Measurements from ENCODE around the gene PLCD3. TPM values are rescaled to one million over a fixed set of nuclear protein-coding genes. Genes with fewer than 3 reads are reported as not detected.
A peak's percentile ranks its signal among the peaks of the same experiment; 100 is the strongest.

PLCD3 gene
- polyA plus RNA-seq, 6 donors from 2014 or later: not detected

DNA sequence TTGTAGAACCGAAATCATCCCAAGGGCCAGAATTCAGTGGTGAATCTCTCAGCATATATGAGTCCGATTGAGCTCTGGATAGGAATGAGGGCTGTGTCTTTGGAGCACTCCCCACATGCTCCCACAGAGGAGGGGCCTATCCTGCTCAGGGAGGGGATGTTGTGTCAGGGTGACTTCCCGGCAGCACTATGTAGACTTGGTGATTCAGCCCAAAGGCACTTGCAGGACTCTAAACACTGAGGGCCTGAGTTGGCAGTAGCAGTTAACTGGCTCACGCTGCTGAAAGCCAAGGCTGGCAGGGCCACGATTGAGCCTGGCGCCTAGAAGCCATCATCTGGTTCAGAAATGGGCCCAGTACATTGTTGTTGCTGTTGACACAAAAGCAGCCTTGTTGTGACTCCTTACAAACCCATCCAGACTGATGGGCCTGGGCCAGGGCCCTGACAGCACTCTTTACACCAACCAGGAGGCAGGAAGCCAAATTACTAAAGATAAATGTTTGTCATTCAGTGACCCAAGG, 39.3 kb downstream of the PLCD3 start:
- Mint-ChIP-seq H3K4me3 (peak overlapping the region in 1 of 8 donors; percentile 63), H3K36me3 (peaks cover 20 to 34% of the 10 kb centered on the region in 2 donors), H3K9me3 (no peaks in the 10 kb centered on the region), H3K27me3 (no peaks in the 10 kb centered on the region), H3K4me1 (peaks cover 0 to 8% (median 2%) of the 10 kb centered on the region in 3 donors), H3K27ac (no peak overlapping the region)
- DNase-seq: no peak
- ATAC-seq (ENCODE audit: low read depth in 2 of 2): no peak

DNA sequence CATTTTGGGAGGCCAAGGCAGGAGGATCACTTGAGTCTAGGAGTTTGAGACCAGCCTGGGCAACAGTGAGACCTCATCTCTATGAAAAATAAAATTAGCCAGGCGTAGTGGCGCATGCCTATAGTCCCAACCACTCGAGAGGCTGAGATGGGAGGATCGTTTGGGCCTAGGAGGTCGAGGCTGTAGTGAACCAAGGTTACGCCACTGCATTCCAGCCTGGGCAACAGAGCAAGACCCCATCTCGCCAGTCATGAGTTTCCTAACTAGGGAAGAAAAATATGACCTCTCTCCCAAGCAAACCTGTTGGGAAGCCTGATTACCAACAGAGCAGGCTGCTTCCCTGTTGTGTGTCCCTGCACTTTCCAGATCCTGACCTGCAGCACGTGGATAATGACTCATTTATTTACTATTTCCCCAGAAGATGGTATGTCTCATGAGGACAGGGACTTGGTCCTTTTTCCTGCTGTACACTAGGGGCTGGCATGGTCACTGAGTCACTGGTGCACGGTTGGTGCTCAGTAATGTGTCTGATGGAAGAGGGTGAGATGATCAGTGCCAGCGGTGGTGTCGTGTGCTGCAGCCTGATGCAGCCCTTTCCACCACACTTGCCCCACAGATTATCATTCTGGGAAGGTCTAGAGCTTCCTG, 40.4 kb downstream of the PLCD3 start:
- Mint-ChIP-seq H3K36me3 (peaks cover 25 to 29% of the 10 kb centered on the region in 2 donors), H3K9me3 (no peaks in the 10 kb centered on the region), H3K4me1 (peaks cover 0 to 8% (median 0%) of the 10 kb centered on the region in 3 donors), H3K27ac (peak overlapping the region in 1 of 6 donors; percentile 12), H3K27me3 (no peaks in the 10 kb centered on the region), H3K4me3 (no peak overlapping the region)
- ATAC-seq (ENCODE audit: low read depth in 2 of 2): no peak
- no peak for DNase-seq

DNA sequence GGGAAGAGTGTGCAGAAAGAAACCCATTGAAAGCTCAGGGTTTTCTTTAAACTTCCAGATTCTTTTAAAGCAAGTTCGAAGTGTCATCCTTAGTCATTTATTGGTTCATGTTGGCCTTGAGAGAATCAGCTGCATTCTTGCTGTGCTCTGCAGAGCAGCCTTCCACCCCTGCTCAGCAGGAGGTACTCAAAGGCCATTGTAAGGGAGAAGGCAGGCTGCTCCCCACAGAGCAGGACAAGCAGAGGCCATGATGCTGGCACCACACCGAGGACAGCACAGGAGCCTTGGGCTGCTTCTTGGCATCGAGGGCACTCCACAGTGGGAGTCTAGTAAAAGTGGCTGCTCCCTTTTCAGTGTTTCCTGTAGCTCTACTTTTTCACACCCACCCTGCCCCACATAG, 41.6 kb downstream of the PLCD3 start:
- H3K27ac Mint-ChIP-seq: peak overlapping the region in 2 of 6 donors; percentile 36 to 54
- H3K9me3 Mint-ChIP-seq: no peaks in the 10 kb centered on the region
- H3K36me3 Mint-ChIP-seq: peaks cover 18 to 19% of the 10 kb centered on the region in 2 donors

DNA sequence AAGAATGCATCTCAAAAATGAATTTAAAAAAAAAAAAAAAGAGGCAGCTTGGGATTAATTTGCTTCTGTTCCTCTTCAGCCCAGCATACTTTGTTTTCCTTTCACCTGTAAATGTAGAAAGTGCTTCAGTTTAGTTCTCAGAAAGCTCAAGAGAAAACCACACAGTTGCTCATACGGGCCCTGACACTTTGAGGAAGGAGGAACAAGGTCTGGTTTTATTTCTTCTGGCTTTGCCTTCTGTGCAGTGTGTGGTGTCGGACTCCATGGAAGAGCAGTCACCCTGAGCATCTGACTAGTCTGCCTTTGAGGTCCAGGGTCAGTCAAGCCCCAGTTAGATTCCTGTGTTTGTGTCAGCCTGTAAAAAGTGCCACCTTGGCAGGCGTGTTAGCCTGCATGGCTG, 43.6 kb downstream of the PLCD3 start:
- Mint-ChIP-seq H3K9me3 (no peaks in the 10 kb centered on the region), H3K36me3 (peaks cover 18 to 19% of the 10 kb centered on the region in 2 donors), H3K27ac (peak overlapping the region in 1 of 6 donors; percentile 81), H3K27me3 (no peaks in the 10 kb centered on the region), H3K4me3 (no peak overlapping the region), H3K4me1 (peaks cover 0 to 3% (median 0%) of the 10 kb centered on the region in 3 donors)
- DNase-seq: no peak
- no peak for ATAC-seq (ENCODE audit: low read depth in 2 of 2)

More for the DNA sequence above, 41.6 kb downstream of the PLCD3 start:
- Mint-ChIP-seq H3K4me1 (peaks cover 0 to 3% (median 0%) of the 10 kb centered on the region in 3 donors), H3K27me3 (no peaks in the 10 kb centered on the region), H3K4me3 (no peak overlapping the region)
- no peak for ATAC-seq (ENCODE audit: low read depth in 2 of 2)
- no peak for DNase-seq

DNA sequence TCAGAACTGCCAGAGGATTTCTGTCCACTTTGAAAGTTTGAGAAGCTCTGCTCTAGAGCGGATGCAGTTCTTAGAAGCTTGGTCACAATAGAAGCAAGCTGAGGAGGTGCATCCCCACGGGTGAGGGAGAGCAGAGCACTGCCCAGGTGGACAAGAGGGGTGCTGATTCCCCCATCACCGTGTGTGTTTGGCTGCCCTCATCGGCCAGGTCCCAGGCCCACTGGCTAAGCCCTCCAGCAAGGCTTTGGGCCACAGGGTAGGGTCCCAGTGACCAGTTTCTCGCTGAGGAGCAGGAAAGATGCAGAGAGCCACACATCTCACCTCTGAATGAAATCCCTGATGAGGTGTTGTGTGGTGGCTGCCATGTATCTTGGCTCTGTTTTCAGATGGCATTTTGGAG, 44.3 kb downstream of the PLCD3 start:
- Mint-ChIP-seq H3K9me3 (no peaks in the 10 kb centered on the region), H3K36me3 (peaks cover 18% of the 10 kb centered on the region in 2 donors), H3K4me3 (no peak overlapping the region), H3K4me1 (peaks cover 0 to 3% (median 0%) of the 10 kb centered on the region in 3 donors), H3K27me3 (no peaks in the 10 kb centered on the region), H3K27ac (peak overlapping the region in 2 of 6 donors; percentile 59 to 79)
- no peak for DNase-seq
- no peak for ATAC-seq (ENCODE audit: low read depth in 2 of 2)

DNA sequence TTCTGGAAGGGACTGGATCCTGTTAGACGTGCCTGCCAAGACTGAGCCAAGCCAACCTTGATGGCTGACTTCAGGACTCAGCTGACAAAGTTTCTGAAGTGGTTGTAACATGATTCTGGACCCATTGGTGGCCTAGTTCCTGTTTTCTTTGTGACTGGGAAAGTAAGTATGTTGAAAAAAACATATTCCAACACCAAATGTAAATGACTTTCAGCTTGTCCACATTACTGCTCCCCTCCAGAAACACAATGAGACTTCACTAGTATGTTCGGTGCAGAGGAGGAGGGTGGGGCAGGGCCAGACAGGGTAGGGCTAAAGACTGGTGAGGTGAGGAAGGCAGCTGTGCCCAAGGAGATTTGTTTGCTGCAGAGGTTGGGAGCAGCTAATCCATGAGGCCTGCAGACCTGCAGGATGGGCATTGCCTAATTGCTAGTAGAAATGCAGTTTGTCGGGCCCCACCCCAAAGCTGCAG, 44.8 kb downstream of the PLCD3 start:
- Mint-ChIP-seq H3K36me3 (peaks cover 15 to 18% of the 10 kb centered on the region in 2 donors), H3K4me1 (peaks cover 0 to 3% (median 0%) of the 10 kb centered on the region in 3 donors), H3K9me3 (no peaks in the 10 kb centered on the region), H3K27me3 (no peaks in the 10 kb centered on the region), H3K27ac (no peak overlapping the region), H3K4me3 (no peak overlapping the region)
- DNase-seq: no peak
- no peak for ATAC-seq (ENCODE audit: low read depth in 2 of 2)

DNA sequence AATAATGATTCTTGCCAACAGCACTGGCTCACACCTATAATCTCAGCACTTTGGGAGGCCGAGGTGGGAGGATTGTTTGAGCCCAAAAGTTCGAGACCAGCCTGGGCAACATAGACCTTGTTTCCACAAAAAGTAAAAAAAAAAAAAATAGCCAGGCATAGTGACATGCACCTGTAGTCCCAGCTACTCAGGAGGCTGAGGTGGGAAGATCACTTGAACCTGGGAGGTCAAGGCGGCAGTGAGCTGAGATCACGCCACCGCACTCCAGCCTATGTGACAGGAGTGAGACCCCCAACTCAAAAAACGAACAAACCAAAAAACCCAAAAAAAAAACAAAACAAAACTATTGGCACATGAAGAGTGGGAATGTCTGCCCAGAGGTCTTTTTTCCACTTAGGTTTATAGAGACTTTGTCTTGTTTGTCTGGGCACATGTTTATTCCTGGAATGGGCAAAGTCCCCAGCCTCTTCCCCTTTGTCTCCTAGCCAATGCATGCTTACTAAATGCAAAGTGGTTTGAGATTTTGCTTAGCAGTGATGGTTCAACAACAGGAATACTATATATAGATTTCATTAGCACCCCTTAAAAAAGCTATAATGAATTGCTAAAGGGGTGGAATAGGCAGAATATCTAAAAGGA, 45.3 kb downstream of the PLCD3 start:
- no peaks in the 10 kb centered on the region for H3K27me3 Mint-ChIP-seq
- no peak overlapping the region for H3K27ac Mint-ChIP-seq
- peaks cover 0 to 3% (median 0%) of the 10 kb centered on the region in 3 donors for H3K4me1 Mint-ChIP-seq
- ATAC-seq (ENCODE audit: low read depth in 2 of 2): no peak
- H3K9me3 Mint-ChIP-seq: no peaks in the 10 kb centered on the region
- H3K36me3 Mint-ChIP-seq: peaks cover 12 to 15% of the 10 kb centered on the region in 2 donors
- no peak overlapping the region for H3K4me3 Mint-ChIP-seq
- DNase-seq: no peak

DNA sequence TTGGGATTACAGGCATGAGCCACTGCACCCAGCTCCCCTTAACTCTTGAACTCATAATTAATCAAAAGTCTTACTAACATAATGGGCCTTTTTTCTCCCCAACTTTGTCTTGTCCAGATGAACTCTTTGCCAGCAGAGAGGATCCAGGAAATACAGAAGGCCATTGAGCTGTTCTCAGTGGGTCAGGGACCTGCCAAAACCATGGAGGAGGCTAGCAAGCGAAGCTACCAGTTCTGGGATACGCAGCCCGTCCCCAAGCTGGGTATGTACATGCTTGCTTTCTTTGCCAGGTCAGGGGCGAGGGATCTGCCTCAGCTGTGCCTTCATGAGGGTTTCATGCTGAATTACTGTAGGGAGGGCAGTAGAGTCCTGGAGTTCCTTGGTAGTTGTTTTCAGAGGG, 45.9 kb downstream of the PLCD3 start:
- Mint-ChIP-seq H3K4me3 (no peak overlapping the region), H3K27me3 (no peaks in the 10 kb centered on the region), H3K27ac (no peak overlapping the region), H3K9me3 (no peaks in the 10 kb centered on the region), H3K36me3 (peaks cover 12 to 15% of the 10 kb centered on the region in 2 donors), H3K4me1 (peaks cover 0 to 3% (median under 1%) of the 10 kb centered on the region in 3 donors)
- DNase-seq (no peak), ATAC-seq (ENCODE audit: low read depth in 2 of 2) (no peak)

DNA sequence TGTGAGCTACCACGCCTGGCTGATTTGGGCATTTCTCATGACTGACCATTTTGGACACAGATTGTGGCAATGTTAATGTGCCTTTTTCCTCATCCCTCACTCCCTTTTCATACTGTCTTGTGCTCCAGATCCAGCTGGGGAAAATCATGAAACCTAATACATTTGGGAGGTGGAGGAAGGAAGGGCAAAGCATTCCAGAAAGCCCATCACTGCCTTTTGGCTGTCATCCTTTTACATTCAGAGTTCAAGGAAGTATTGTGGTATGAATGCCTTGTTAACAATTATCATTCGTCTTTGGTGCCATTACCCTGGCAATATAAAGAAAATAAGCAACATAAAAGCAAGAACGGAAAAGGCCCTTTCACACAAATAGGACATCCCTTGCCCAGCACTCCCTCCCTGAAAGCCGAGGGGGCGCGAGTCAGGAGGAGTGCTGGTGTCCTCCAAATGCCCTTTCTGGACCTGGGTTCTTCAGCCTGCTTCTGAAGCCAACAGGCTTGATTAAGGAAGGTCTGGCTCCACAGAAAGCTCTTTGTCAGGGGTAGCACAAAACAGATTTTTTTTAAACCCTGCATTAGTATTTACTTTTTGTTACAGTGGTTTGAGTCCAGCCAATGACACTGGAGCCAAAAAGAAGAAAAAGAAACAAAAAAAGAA, 51.1 kb downstream of the PLCD3 start:
- no peak for DNase-seq
- Mint-ChIP-seq H3K36me3 (peaks cover 7 to 8% of the 10 kb centered on the region in 2 donors), H3K4me1 (peaks cover 12 to 32% (median 19%) of the 10 kb centered on the region in 3 donors), H3K27ac (peak overlapping the region in 2 of 6 donors; percentile 44 to 67), H3K9me3 (no peaks in the 10 kb centered on the region), H3K27me3 (no peaks in the 10 kb centered on the region), H3K4me3 (peak overlapping the region in 1 of 8 donors; percentile 30)
- no peak for ATAC-seq (ENCODE audit: low read depth in 2 of 2)

DNA sequence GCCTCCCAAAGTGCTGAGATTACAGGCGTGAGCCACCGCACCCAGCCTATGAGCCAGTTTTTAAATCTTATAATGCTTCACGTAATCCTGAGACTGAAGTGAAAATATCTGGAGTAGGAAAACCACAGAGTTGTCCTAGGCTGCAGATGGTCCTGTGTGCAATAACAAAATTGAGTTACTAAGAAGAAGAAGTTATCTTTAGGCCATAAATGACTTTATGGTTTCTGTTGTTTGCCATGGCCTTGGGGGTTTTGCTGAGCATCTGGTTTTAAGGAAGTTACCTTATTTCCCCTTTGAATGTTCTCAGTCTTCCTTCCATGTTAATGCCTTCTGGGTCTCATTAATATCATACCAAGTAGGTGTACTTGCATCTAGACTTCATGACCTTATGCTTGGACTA, 54.7 kb downstream of the PLCD3 start:
- Mint-ChIP-seq H3K4me3 (peak overlapping the region in 3 of 8 donors; percentile 3 to 45 (median 16)), H3K9me3 (no peaks in the 10 kb centered on the region), H3K27me3 (no peaks in the 10 kb centered on the region), H3K36me3 (peaks cover 7 to 11% of the 10 kb centered on the region in 2 donors), H3K4me1 (peaks cover 12 to 45% (median 25%) of the 10 kb centered on the region in 3 donors), H3K27ac (peak overlapping the region; percentile 56 to 92 (median 74))
- DNase-seq (peak; percentile 18), ATAC-seq (ENCODE audit: low read depth in 2 of 2) (peak; percentile 81 to 89)

DNA sequence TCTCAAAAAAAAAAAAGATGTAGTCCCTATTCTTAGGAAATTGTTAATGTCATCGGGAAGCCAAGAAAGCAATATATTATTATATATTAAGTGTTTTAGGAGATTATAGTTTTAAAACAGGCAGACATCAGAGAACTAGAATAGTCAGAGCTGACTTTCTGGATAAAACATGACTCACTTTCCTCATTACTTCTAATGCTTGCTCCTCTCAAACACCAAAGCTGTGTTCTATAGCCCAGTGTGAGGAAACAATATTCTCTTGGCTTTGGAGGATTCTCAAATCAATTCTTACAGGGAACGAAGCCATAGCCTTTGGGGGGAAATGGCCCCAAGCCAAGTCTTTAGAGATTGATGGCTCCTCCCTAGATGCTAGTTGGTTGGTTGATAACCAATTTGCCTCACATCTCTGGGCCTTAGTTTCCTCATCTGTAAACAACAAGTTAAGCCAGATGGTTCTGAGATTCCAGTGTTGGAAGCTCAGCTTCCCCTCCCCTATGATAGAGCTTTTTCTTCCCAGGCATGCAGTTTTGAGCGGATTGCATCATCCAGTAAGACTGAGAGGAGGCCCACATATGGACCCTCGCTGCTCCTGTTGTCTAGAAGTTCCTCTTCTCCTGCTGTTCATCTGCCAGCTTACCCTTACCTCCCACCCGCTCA, 58.8 kb downstream of the PLCD3 start:
- H3K27ac Mint-ChIP-seq: peak overlapping the region in 2 of 6 donors; percentile 27 to 78
- no peaks in the 10 kb centered on the region for H3K9me3 Mint-ChIP-seq
- DNase-seq (no peak), ATAC-seq (ENCODE audit: low read depth in 2 of 2) (no peak)
- H3K4me3 Mint-ChIP-seq: peak overlapping the region in 1 of 8 donors; percentile 54
- H3K27me3 Mint-ChIP-seq: no peaks in the 10 kb centered on the region
- H3K36me3 Mint-ChIP-seq: peaks cover 0 to 4% of the 10 kb centered on the region in 2 donors
- H3K4me1 Mint-ChIP-seq: peaks cover 12 to 47% (median 25%) of the 10 kb centered on the region in 3 donors

DNA sequence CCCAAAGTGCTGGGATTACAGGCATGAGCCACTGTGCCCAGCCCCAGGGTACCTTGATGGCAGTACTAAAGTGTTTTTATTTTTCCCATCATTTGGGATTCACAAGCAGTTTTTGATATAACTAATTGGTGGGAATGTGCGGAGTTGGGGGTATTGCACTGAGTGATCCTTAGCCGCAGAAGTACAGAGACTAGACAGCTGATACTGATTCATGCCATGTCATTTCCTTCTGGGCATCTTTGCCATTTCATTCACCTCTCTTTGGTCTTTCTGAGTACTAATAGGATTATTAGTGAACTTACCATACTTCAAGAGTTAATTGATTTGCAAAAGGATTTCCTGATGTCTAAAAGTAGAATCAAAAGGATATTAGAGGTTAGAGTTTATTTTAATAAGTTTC, 61.5 kb downstream of the PLCD3 start:
- peaks cover 0 to 4% of the 10 kb centered on the region in 2 donors for H3K36me3 Mint-ChIP-seq
- ATAC-seq (ENCODE audit: low read depth in 2 of 2): no peak

DNA sequence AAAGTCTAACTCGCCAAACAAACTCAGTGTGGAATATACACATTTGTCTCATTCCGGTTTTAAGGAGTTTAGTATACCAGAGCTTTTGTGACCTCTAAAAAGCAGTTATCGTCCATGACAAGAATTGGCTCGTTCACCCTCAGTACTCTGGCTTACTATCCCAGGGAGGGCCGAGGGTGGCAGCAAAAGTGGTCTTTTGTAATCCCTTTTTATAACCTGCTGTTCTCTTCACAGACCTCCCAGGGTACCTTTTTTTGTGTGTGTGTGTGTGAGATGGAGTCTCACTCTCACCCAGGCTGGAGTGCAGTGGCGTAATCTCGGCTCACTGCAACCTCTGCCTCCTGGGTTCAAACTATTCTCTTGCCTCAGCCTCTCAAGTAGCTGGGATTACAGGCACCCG, 62.3 kb downstream of the PLCD3 start:
- H3K4me3 Mint-ChIP-seq: no peak overlapping the region
- DNase-seq (no peak), ATAC-seq (ENCODE audit: low read depth in 2 of 2) (no peak)
- no peaks in the 10 kb centered on the region for H3K27me3 Mint-ChIP-seq
- H3K4me1 Mint-ChIP-seq: peaks cover 7 to 36% (median 22%) of the 10 kb centered on the region in 3 donors
- no peaks in the 10 kb centered on the region for H3K9me3 Mint-ChIP-seq
- H3K36me3 Mint-ChIP-seq: peaks cover 0 to 4% of the 10 kb centered on the region in 2 donors
- H3K27ac Mint-ChIP-seq: no peak overlapping the region

More for the DNA sequence above, 61.5 kb downstream of the PLCD3 start:
- Mint-ChIP-seq H3K9me3 (no peaks in the 10 kb centered on the region), H3K27me3 (no peaks in the 10 kb centered on the region), H3K27ac (no peak overlapping the region), H3K4me1 (peaks cover 7 to 37% (median 21%) of the 10 kb centered on the region in 3 donors), H3K4me3 (no peak overlapping the region)
- no peak for DNase-seq
